ENCODE data around the gene TMEM26.

TMEM26 gene

GRCh38 chr10:61452655-61453641 lies at the start of gene TMEM26:
TSS of gene TMEM26 (minus strand) at chr10:61453381. CDS start at chr10:61453081, 300 bp downstream.
- no peak for DNase-seq

GRCh38 chr10:61500460-61500859 lies 47.3 kb upstream of the TMEM26 start:
- DNase-seq: no peak

DNA sequence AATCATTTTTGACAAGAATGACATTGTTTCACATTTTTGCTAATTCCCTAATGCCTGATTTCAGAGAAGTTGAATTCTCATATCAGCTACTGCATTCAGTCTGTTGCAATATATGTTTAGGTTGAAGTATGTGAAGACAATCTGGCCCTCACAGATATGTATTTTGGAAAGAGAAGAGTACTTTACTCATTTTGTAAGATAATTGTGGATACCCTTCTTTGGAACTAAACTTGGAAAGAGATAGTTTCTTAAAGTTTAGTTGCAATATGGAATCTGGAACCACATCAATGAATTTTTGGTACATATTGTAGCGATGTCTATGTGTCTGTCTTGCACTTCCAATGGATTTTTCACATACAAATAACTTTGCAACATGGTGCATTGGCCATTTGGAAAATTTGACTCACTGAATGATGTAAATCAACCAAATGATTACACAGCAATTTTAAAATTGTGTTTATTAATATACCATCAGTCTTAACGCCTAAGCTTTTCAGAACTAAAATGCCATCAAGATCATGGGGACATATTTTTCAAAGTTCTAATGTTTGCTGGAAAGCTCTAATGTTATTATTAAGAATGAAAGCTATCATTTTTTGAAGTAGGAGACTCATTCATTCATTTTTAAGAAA lies 39.3 kb upstream of the TMEM26 start:
- no peak for DNase-seq

DNA sequence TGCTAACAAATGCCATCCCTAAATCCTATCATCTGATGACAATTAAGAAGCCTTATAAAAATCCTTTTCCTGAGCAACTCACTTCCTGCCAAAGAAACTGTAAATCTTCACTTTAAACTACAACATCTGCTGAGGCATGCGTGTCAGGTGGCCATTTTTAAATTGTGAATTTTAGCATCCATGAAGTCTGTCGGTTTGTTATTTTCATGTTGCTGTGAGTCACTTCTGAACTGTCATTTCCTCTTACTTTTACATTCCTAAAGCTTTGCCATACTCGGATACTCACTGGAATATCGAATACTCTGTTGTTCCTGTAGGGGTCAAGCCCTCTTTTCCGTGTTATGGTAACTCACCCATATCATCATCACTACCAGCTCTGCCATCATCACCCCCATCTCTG lies 34.3 kb upstream of the TMEM26 start:
- no peak for DNase-seq

GRCh38 chr10:61486738-61487396 lies 33.7 kb upstream of the TMEM26 start:
- DNase-seq: no peak

GRCh38 chr10:61486251-61486650 lies 33.1 kb upstream of the TMEM26 start:
- no peak for DNase-seq

- no peak for DNase-seq
Measured at GRCh38 chr10:61481597-61481996, 28.4 kb upstream of the TMEM26 start.

DNA sequence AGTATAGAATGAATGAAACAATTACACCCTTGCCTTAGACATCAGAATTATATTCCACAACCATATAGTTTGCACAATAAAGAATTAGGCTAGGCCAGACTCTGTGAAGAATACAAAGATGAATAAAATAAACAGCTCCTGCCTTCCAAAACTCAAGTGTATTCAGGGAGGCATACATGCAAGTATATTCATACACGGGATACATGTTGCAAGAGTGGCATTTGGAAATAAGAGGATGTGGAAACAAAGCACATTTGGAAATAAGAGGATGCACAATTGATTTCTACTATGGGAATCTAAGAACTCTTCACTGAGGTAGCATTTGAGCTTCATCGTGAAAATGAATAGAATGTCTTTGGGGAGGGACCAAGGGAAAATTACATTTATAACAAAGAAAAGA lies 27.0 kb upstream of the TMEM26 start:
- no peak for DNase-seq

DNA sequence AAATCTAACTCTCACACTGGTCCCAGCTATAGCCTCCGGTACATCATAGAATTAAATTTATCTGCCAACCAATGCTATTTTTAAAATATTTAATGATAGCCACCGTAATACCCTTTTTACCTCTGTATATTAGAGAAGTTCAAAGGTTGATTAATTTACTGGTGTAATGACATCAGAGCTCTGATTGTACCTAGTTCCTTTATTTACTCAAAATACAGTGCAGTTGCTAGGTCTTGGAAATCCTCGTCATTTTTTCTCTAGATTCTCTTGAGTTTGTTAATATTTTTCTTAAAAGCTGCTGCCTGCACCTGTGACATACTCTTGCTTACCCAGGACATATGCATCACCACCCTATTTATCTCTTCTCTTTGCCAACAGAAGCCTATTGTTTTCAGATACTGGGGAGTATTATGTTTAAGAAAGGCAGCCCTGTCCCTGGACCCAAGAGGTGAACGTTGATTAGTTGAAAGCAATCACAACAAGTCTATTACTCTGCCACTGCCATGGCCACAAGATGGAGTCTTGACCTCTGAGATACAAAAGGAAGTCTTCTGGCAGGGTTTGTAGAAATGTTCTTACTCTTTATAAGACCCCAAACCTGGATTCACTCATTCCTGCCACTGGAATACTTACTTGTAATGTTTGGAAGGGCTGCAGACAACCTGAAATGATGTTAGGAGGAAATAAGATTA lies 25.6 kb upstream of the TMEM26 start:
- DNase-seq: no peak

- DNase-seq: no peak
Measured at GRCh38 chr10:61477451-61477850, 24.3 kb upstream of the TMEM26 start.

GRCh38 chr10:61476529-61476928 lies 23.3 kb upstream of the TMEM26 start:
- DNase-seq: no peak

GRCh38 chr10:61475449-61475873 lies 22.3 kb upstream of the TMEM26 start:
- no peak for DNase-seq

DNA sequence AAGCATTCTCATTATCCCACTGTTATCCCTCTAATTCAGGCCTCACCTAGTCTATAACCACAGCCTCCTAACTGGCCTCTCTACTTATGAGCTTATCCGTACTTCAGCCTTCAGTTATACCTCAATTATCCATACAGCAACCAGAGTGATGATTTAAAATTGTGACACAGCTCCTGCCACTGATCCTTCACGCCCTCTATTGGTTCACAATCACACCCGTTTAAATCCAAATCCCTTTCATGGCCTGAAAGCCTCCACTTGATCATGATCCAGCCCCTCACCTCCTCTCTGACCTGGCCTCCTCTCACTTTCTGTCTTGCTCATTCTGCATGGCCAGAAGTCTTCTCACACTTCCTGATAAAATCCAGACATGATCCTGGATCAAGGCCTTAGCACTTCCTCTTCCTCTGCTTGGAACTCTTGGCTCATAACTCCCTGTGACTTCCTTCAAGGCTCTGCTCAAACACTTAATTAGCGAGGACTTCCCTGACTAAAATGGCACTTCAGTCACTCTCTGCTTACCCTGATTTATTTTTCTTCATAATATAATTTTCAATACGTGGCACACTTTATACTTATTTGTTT lies 19.0 kb upstream of the TMEM26 start:
- no peak for DNase-seq

DNA sequence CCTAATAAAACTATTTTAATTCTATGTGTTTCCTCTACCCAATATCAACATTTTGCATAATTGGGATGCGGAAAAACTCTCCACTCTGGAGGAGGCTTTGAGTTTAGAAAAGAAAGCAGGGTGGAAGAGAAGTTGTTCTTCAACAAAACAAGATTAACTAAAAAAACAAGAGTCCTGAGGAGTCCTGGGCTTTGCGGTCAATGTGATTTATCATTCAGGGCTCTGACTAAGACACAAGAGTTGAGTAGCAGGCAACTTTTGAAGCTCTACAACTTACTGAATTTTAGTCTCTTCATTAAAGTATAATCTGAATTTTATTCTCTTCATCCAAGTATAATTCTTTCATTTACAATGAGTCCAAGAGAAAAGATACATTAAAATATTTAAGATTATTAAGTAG lies 18.3 kb upstream of the TMEM26 start:
- no peak for DNase-seq

GRCh38 chr10:61470740-61471139 lies 17.6 kb upstream of the TMEM26 start:
- no peak for DNase-seq

GRCh38 chr10:61465901-61466632 lies 12.9 kb upstream of the TMEM26 start:
- DNase-seq: no peak

- DNase-seq: no peak
Measured at GRCh38 chr10:61465171-61465496, 12.0 kb upstream of the TMEM26 start.

DNA sequence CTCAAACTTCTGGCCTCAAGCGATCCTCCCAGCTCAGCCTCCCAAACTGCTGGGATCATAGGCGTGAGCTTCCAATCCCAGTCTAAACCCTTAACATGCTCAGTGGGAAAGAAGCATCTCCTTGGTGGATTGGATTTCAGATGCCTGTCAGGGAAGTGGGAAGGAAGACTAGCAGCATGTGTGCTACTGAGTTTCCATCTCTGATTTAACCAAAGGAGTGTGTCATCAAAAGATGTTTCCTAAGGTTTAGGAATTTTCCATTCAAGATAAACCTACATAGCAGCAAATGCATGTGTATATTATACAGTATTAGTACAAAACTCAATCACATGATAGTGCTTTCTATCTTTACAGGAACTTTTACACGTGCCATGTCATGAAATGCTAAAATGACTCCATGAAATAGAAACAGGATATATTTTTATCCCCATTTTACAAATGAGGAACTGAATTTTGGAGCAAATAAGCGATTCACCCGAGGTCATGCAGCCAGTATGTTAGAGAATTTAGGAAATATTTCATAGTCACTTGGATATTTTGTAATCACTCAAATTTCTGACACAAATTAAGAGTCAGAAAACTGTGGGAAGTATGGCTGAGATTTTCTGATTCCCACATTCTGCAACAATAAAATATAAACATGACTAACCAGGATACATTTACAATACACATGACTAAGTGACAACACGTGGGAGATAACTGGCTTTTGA lies 11.4 kb upstream of the TMEM26 start:
- DNase-seq: no peak

GRCh38 chr10:61463035-61463909 lies 10.1 kb upstream of the TMEM26 start:
- no peak for DNase-seq

- no peak for DNase-seq
Measured at GRCh38 chr10:61460835-61461234, 7.7 kb upstream of the TMEM26 start.
